Stimulated activated naive B cell treated with anti-CD40 and anti-IgM and Interleukin-4, amounts not matched to agents 10 μg/mL and 1 μg/mL and 100 μg/mL, for 72 hours (primary cell): ENCODE measurements around the gene RAB10.

ENCODE experiments used
- ATAC-seq, 2 donors: fragments of 150-1000 bp; cut with Tn5 transposase; replicated peaks; 2 replicates each; pipeline ENCODE4 v1.10.0; 2021; ENCODE audit warnings: moderate library complexity in 1 of 2
- DNase-seq: peaks from one replicate; pipeline ENCODE4 v3.0.0; 2021
- H3K27ac Mint-ChIP-seq: one replicate; pipeline ENCODE4 v1.8.0; 2022; ENCODE audit warnings: mild to moderate bottlenecking, mixed read lengths
- H3K27me3 Mint-ChIP-seq, 2 donors: one replicate each; pipeline ENCODE4 v1.8.0; 2022; ENCODE audit warnings: mixed read lengths in 2 of 2
- H3K36me3 Mint-ChIP-seq, 2 donors: one replicate each; pipeline ENCODE4 v1.8.0; 2022; ENCODE audit warnings: mixed read lengths in 2 of 2, mild to moderate bottlenecking in 1 of 2
- H3K4me1 Mint-ChIP-seq, 2 donors: one replicate each; pipeline ENCODE4 v1.8.0; 2022; ENCODE audit warnings: mixed read lengths in 2 of 2, mild to moderate bottlenecking in 1 of 2
- H3K4me3 Mint-ChIP-seq, 2 donors: one replicate each; pipeline ENCODE4 v1.8.0; 2022; ENCODE audit warnings: mild to moderate bottlenecking in 2 of 2, mixed read lengths in 2 of 2, moderate library complexity in 1 of 2
- H3K9me3 Mint-ChIP-seq, 2 donors: one replicate each; pipeline ENCODE4 v1.8.0; 2022; ENCODE audit warnings: mixed read lengths in 2 of 2, mild to moderate bottlenecking in 1 of 2

Gene RAB10

DNA sequence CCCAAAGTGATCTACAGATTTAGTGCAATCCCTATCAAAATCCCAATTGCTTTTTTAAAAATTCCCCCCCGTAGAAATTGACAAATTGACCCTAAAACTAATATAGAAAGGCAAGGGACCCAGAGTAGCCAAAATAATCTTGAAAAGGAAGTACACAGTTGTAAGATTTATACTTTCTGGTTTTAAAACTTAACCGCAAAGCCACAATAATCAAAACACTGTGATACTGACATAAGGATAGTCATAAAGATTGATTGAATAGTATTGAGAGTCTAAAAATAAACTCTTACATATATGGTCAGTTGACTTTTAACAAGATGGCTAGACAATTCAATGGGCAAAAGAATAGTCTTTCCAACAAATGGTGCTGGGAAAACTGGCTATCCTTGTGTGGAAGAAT lies 80.3 kb downstream of the RAB10 start:
- no peak for DNase-seq
- Mint-ChIP-seq H3K27me3 (no peaks in the 10 kb centered on the region), H3K4me1 (peaks cover 8 to 36% of the 10 kb centered on the region in 2 donors), H3K36me3 (peaks cover 38 to 45% of the 10 kb centered on the region in 2 donors), H3K4me3 (no peak overlapping the region), H3K9me3 (no peaks in the 10 kb centered on the region), H3K27ac (no peak overlapping the region)
- ATAC-seq = no peak

DNA sequence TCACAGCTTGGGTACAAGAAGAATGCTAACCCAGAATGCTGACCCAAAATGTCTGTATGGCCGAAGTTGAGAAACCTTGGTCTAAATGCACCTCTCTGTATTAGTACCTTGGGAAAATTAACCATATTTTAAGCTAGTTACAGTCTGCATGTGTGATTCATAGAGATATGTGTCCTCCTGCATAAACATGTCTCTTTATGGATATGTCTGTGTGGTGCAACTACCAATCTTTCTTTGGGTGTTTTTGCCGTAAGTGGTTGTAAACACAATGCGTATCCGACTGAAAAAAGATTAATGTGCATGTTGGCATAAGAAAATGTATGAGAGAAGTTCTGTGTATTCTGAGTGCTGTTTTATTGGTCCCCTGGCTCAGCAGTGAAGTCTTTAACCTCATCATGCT lies 84.8 kb downstream of the RAB10 start:
- Mint-ChIP-seq H3K27me3 (no peaks in the 10 kb centered on the region), H3K4me1 (peaks cover 6 to 24% of the 10 kb centered on the region in 2 donors), H3K9me3 (no peaks in the 10 kb centered on the region), H3K36me3 (peaks cover 17 to 46% of the 10 kb centered on the region in 2 donors), H3K4me3 (no peak overlapping the region), H3K27ac (no peak overlapping the region)
- DNase-seq (no peak), ATAC-seq (no peak)

DNA sequence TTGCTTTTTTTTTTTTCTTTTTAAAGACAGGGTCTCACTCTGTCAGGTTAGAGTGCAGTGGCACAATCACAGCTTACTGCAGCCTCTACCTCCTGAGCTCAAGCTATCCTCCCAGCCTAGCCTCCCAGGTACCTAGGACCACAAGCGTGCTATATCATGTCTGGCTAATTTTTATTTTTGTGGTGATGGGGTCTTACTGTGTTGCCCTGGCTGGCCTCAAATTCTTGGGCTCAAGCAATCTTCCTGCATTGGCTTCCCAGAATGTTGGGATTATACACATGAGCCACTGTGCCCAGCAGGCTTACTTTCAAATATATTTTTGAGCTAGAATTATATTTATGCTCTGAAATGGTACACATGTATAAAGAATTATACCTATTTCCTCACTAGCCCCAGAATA lies 85.6 kb downstream of the RAB10 start:
- no peaks in the 10 kb centered on the region for H3K27me3 Mint-ChIP-seq
- H3K36me3 Mint-ChIP-seq = peaks cover 16 to 45% of the 10 kb centered on the region in 2 donors
- ATAC-seq (no peak), DNase-seq (no peak)
- no peaks in the 10 kb centered on the region for H3K9me3 Mint-ChIP-seq
- H3K4me3 Mint-ChIP-seq = no peak overlapping the region
- H3K27ac Mint-ChIP-seq = no peak overlapping the region
- H3K4me1 Mint-ChIP-seq = peaks cover 8 to 19% of the 10 kb centered on the region in 2 donors

DNA sequence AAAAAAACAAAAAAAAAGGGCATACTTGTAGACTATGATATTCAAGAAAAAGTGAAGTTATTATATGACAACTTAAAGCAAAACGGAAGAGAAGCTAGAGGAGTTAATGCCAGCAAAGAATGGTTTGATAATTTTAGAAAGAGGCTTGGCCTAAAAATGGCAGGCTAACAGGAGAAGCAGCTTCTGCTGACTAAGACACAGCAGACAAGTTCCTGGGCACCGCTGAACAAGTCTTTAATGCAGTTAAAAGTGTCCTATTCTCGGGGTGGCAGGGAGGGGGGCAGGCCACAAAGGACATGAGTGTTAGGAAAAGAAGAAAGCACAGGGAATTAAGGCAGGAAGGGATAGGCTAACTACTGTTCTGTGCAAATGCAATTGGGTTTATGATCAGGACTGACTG lies 88.7 kb downstream of the RAB10 start:
- Mint-ChIP-seq H3K36me3 (peaks cover 0 to 34% of the 10 kb centered on the region in 2 donors), H3K4me1 (peaks cover 8 to 9% of the 10 kb centered on the region in 2 donors), H3K9me3 (no peaks in the 10 kb centered on the region), H3K27me3 (no peaks in the 10 kb centered on the region), H3K27ac (peak overlapping the region; percentile 63), H3K4me3 (no peak overlapping the region)
- no peak for DNase-seq
- no peak for ATAC-seq

DNA sequence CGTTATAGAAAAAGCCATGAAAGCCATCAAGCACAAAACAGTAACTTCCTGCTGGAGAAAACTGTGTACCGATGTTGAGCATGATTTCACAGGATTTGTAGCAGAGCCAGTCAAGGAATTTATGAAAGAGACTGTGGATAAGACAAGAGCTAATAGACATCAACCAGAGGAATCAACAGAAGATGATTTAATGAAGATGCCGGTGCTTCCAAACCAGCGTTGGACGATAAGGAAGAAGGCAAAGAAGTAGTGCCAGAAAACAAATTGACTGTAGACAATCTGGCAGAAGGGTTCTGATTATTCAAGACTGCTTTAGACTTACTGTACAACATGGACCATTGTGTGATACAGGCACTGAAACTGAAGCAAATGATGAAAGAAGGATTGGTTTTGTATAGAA lies 89.5 kb downstream of the RAB10 start:
- H3K9me3 Mint-ChIP-seq = no peaks in the 10 kb centered on the region
- ATAC-seq (no peak), DNase-seq (no peak)
- no peak overlapping the region for H3K4me3 Mint-ChIP-seq
- no peak overlapping the region for H3K27ac Mint-ChIP-seq
- no peaks in the 10 kb centered on the region for H3K27me3 Mint-ChIP-seq
- peaks cover 8% of the 10 kb centered on the region in 2 donors for H3K4me1 Mint-ChIP-seq
- H3K36me3 Mint-ChIP-seq = peaks cover 0 to 34% of the 10 kb centered on the region in 2 donors

DNA sequence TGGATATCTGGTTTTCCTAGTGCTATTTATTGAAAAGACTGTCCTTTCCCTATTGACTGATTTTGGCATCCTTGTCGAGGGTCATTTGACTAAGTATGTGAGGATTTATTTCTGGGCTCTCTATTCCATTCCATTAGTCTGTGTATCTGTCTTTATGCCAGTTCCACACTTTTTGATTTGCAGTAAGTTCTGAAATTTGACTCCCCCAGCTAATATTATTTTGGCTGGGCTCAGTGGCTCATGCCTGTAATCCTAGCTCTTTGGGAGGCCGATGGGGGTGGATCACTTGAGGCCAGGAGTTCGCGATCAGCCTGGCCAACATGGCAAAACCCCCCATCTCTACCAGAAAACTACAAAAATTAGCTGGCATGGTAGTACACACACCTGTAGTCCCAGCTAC lies 92.2 kb downstream of the RAB10 start:
- Mint-ChIP-seq H3K4me1 (peaks cover 6 to 8% of the 10 kb centered on the region in 2 donors), H3K4me3 (no peak overlapping the region), H3K27ac (no peak overlapping the region), H3K27me3 (no peaks in the 10 kb centered on the region), H3K9me3 (no peaks in the 10 kb centered on the region), H3K36me3 (peaks cover 4 to 39% of the 10 kb centered on the region in 2 donors)
- no peak for DNase-seq
- ATAC-seq = no peak

DNA sequence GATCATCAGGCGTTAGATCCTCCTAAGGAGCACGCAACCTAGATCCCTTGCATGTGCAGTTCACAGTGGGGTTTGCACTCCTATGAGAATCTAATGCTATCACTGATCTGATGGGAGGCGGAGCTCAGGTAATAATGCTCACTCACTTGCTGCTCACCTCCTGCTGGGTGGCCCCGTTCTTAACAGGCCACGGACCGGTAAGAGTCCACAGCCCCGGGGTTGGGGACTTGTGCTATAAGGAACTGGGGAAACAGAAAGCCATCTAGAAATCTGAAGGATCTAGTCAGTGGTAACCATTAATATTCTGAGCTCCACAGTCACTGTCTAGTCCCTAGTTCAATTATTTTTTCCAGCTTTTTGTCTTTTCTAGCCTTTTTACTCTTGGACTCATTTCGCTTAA lies 94.3 kb downstream of the RAB10 start:
- Mint-ChIP-seq H3K9me3 (no peaks in the 10 kb centered on the region), H3K27ac (no peak overlapping the region), H3K36me3 (peaks cover 4 to 25% of the 10 kb centered on the region in 2 donors), H3K27me3 (no peaks in the 10 kb centered on the region), H3K4me1 (peaks cover 3 to 7% of the 10 kb centered on the region in 2 donors), H3K4me3 (no peak overlapping the region)
- no peak for ATAC-seq
- no peak for DNase-seq

DNA sequence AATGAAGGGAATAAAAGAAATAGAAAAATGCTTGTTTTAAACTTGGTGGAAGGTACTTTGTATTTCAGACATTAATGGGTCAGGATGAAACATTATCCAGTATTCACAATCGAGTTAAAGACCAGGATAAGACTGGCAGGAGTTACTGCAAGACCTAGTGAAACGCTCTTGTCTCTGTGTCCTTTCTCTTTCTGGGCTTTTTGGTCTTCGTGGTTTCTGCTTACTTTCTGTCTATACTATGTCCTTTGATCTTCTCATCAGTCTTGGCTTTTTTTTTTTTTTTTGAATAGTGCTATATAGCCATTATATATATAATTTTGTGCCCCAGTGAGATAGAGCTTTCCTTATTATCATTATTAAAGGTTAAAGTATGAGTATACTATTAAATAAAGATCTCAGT lies 96.9 kb downstream of the RAB10 start:
- H3K4me3 Mint-ChIP-seq = no peak overlapping the region
- H3K4me1 Mint-ChIP-seq = no peaks in the 10 kb centered on the region
- peaks cover 7 to 26% of the 10 kb centered on the region in 2 donors for H3K36me3 Mint-ChIP-seq
- DNase-seq (no peak), ATAC-seq (no peak)
- no peaks in the 10 kb centered on the region for H3K9me3 Mint-ChIP-seq
- H3K27me3 Mint-ChIP-seq = no peaks in the 10 kb centered on the region
- no peak overlapping the region for H3K27ac Mint-ChIP-seq

DNA sequence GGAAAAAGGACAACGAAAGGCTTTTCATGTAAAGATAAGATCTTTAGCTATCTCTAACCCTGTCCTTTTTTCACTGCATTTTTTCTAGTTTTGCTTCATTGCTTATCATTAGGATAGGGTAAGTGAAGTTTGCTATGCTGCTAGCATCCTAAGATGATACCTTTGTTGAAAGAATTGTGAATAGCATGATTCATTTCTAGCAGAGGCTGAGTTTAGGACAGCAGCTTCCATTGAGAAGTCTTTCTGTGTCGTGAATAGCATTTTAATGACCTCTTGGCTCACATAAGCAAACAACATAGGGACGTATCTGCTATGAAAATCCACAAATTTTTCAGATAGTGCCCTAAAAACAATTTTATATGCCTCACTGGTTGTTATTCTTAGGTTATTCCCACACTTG lies 102.6 kb downstream of the RAB10 start:
- DNase-seq = no peak
- ATAC-seq = no peak
- Mint-ChIP-seq H3K4me1 (peaks cover 0 to 1% of the 10 kb centered on the region in 2 donors), H3K36me3 (peaks cover 16 to 19% of the 10 kb centered on the region in 2 donors), H3K27ac (no peak overlapping the region), H3K9me3 (no peaks in the 10 kb centered on the region), H3K27me3 (no peaks in the 10 kb centered on the region), H3K4me3 (no peak overlapping the region)

DNA sequence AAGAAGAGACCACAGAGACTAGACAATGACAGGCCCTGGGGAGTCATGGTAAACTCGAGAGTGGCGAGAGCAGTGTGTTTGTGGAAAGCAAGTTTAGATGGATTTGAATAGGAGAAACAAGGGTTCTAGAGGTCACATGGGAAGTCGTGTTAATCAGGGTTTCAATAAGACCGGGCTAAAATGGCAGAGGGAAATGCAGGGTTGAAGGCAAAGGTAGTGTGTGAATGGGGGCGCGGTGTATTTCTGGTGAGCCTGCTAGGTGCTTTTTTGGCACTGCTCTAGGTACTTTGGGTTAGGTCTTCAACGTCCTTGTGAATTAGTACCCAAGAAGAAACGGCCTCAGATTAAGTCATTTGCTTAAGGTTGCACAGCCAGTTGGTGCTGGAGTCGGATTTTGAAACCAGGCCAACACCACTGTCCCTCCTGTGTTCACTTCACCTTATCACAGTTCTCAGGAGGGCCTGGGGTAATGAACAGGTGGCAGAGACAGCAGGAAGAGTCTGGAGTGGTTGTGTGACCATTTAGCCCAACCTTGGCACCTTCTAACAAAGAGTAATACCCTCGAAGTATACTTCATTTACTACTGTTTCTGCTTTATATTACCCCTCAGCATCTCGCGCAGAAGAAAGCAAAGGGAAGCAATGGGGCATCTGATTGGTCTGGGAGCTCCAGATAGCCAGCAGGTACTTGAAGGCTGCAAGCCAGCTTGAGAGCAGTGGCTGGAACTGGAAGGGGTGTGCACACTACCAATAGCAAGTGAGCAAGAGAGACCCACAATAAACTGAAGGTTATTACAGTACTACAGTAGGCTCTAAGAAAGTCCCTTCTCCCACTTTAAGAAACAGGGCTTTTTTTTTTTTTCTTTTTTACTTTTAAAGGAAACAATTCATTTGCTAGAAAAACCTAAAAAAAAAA lies 105.6 kb downstream of the RAB10 start:
- Mint-ChIP-seq H3K4me3 (no peak overlapping the region), H3K27me3 (no peaks in the 10 kb centered on the region), H3K27ac (no peak overlapping the region), H3K4me1 (peaks cover 0 to 1% of the 10 kb centered on the region in 2 donors), H3K36me3 (peaks cover 15 to 21% of the 10 kb centered on the region in 2 donors), H3K9me3 (no peaks in the 10 kb centered on the region)
- DNase-seq (no peak), ATAC-seq (no peak)

DNA sequence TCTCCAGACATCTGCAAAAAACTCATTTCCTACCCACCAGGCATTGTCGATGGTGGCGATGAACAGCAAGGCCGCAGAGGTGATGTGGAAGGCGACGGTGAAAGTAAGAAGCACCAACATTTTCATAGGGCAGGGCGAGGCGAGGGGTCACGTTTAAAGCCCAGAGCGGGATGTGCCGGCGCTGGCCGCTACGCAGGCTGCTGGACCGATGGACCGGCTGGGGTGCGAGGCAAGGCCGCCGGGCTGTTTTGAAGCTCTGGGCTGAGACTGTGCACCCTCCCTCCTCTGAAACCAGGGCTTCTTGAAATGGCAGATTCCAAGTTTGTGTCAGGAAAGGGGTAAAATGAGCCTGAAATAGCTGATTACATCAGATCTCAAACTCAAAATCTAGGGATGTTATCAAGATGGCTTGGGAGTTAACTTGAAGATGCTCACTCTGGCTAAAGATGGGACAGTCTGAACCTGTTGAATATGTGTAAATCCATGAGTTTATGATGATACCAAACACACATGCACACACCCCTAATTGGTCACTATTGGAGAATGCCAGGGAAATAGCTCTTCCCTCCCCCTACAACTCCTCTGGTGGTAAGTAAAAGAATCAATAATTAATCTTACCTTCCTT lies 107.4 kb downstream of the RAB10 start:
- H3K4me3 Mint-ChIP-seq = no peak overlapping the region
- ATAC-seq (no peak), DNase-seq (no peak)
- H3K36me3 Mint-ChIP-seq = peaks cover 9 to 12% of the 10 kb centered on the region in 2 donors
- H3K27me3 Mint-ChIP-seq = no peaks in the 10 kb centered on the region
- H3K27ac Mint-ChIP-seq = peak overlapping the region; percentile 37
- peaks cover 1 to 7% of the 10 kb centered on the region in 2 donors for H3K4me1 Mint-ChIP-seq
- H3K9me3 Mint-ChIP-seq = no peaks in the 10 kb centered on the region

DNA sequence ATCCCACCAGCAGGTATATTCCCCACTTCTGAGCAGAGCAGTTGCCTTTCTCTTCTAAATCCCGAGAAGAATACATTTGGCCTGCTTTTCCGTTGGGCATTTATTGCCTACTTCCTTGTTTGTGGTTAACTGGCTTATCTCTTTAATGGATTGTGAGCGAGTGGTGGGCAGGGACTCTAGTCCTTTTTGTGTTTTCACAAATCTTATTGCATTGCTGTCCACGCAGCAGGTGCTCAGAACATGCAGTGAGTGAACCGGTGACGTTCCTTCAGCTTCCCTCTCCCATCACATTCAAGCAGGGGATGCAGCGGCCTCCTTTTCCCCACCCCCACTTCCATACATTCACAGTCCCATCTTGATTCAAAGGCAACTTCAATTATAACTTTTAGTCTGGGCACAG lies 110.1 kb downstream of the RAB10 start:
- Mint-ChIP-seq H3K36me3 (peaks cover 8 to 9% of the 10 kb centered on the region in 2 donors), H3K9me3 (no peaks in the 10 kb centered on the region), H3K27me3 (peaks cover 5 to 6% of the 10 kb centered on the region in 2 donors), H3K4me1 (peaks cover 1 to 7% of the 10 kb centered on the region in 2 donors), H3K27ac (no peak overlapping the region), H3K4me3 (no peak overlapping the region)
- ATAC-seq = no peak
- DNase-seq = no peak

DNA sequence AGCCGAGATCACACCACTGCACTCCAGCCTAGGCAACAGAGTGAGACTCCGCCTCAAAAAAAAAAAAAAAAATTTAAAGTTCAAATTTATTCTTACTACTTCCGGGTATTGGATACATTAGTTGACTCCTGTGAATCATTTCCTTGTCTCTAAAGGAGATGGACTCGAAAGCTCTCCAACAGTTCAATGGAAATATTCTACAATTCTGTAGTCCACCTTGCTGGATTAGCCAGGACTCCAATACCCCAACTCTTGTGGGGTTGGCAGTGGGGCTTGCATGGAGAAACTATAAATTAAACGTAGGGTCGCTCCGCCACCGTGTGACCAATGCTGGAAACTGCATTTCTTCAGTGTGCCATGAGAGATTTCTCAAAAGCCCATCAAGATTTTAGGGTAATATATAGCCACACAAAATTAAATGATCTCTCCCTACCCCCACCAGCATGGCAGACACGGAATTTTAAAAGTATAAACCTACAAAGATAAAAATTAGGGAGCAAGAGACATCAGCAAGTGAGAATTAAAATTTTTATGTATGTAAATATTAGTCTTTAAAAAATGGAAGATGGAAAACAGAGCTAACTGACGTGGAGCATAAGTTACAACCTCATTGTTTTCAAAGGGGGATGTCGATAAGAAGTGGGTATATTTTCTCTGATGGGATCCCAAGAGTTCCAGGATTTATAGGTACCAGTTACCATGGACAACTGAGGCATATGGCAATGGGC lies 111.2 kb downstream of the RAB10 start:
- peak; percentile 33 for DNase-seq
- Mint-ChIP-seq H3K27ac (no peak overlapping the region), H3K27me3 (peaks cover 9 to 12% of the 10 kb centered on the region in 2 donors), H3K36me3 (peaks cover 9% of the 10 kb centered on the region in 2 donors), H3K4me3 (no peak overlapping the region), H3K4me1 (peaks cover 0 to 7% of the 10 kb centered on the region in 2 donors), H3K9me3 (no peaks in the 10 kb centered on the region)
- peak; percentile 63 to 68 for ATAC-seq

DNA sequence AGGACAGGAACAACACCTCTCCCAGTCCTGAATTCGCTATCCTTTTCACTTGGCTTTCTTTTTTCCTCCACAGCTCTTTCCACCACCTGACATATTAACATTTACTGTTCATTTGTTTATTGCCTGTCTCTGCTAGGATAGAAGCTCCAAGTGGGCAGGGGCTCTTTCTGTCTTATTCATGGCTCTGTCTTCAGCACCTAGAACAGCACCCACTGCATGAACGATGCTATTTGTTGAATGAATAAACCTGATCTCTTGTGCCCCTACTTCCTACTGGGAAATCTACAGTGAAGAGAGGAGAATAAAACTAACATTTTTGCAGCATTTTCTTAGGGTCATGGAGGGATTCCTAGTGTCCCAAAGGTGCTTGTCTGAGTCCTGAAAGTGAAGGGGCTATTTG lies 114.6 kb downstream of the RAB10 start:
- no peak overlapping the region for H3K4me3 Mint-ChIP-seq
- H3K9me3 Mint-ChIP-seq = no peaks in the 10 kb centered on the region
- peaks cover 14 to 17% of the 10 kb centered on the region in 2 donors for H3K27me3 Mint-ChIP-seq
- ATAC-seq (no peak), DNase-seq (no peak)
- no peak overlapping the region for H3K27ac Mint-ChIP-seq
- peaks cover 0 to 1% of the 10 kb centered on the region in 2 donors for H3K36me3 Mint-ChIP-seq
- peaks cover 0 to 7% of the 10 kb centered on the region in 2 donors for H3K4me1 Mint-ChIP-seq
